K562 (cell line): ENCODE results near the gene CLDND2. TPM values are rescaled to one million over a fixed set of nuclear protein-coding genes. Genes with fewer than 3 reads are reported as not detected.

Experiments
- CSDE1 ChIP-seq, 2 experiments: fragments of 450-650 bp; IDR thresholded peaks; 2 replicates each; pipeline ENCODE4 v1.6.1; 2016; ENCODE audit warnings: mild to moderate bottlenecking in 1 of 2
- CTBP1 ChIP-seq: fragments of 450-650 bp; IDR thresholded peaks from 2 replicates; pipeline ENCODE4 v1.6.1; 2016; ENCODE audit warnings: borderline replicate concordance
- JUND ChIP-seq, 2 experiments: IDR thresholded peaks; 2 replicates in 1 of 2; 3 replicates in 1 of 2; pipeline ENCODE4 v1.6.1; 2011; ENCODE audit warnings: borderline replicate concordance in 2 of 2, low read depth in 2 of 2, low read length in 2 of 2, improper control_type of control experiment in 1 of 2, missing biosample characterization in 1 of 2, missing genetic modification characterization in 1 of 2, missing genetic modification reagents in 1 of 2
- POLR2A ChIP-seq: fragments of 450-650 bp; conservative IDR thresholded peaks from 2 replicates; pipeline ENCODE4 v1.6.1; 2016
- POLR2AphosphoS5 ChIP-seq: IDR thresholded peaks from 2 replicates; pipeline ENCODE4 v1.6.1; 2011; ENCODE audit warnings: mild to moderate bottlenecking, low read depth, low read length, moderate library complexity; ENCODE audit not compliant: control insufficient read depth, insufficient read depth
- U2AF2 ChIP-seq: fragments of 200-400 bp; formaldehyde crosslinking; optimal IDR thresholded peaks from 2 replicates; pipeline ENCODE3; 2017; ENCODE audit warnings: low read depth, mild to moderate bottlenecking, low read length
- polyA plus RNA-seq, 8 experiments: library from polyadenylated mRNA; depleted of rRNA in 4 of 8; stranded (reverse) in 5 of 8; unstranded in 3 of 8; fragments of >200 nt; fragmentation: Nextera tagmentation in 2 of 8; fragmentation: Illumina TruSeq in 1 of 8; extraction: Ambion mirVana in 2 of 8; extraction: Trizol in 1 of 8; gene quantifications; 2 replicates each; pipeline versions ENCODE4 v1.2.1 to v1.2.3, GENCODE V29; 2011 to 2014; ENCODE audit warnings: inconsistent platforms in 1 of 8, missing spikeins in 1 of 8
- total RNA-seq, 7 experiments: library from RNA; depleted of rRNA in 6 of 7; stranded (reverse); fragments of >200 nt in 6 of 7; fragmentation: Illumina TruSeq in 2 of 7; extraction: Trizol in 2 of 7; gene quantifications; 2 replicates each; pipeline versions ENCODE4 v1.2.1 to v1.2.3, GENCODE V29; 2011 to 2021; ENCODE audit warnings: low replicate concordance in 1 of 7
- TF ChIP-seq, protein P1 (sequence below), 2 experiments: fragments of 450-650 bp; formaldehyde crosslinking in 1 of 2; IDR thresholded peaks; 2 replicates each; pipeline versions ENCODE4 v1.4.0 to v1.6.1; 2014 to 2020; ENCODE audit warnings: mild to moderate bottlenecking in 2 of 2, borderline replicate concordance in 1 of 2, low read depth in 1 of 2
- TF ChIP-seq, protein P2 (sequence below): fragments of 450-650 bp; IDR thresholded peaks from 2 replicates; pipeline ENCODE4 v1.7.0; 2016; ENCODE audit warnings: borderline replicate concordance
- TF ChIP-seq, protein P3 (sequence below): fragments of 450-650 bp; IDR thresholded peaks from 2 replicates; pipeline ENCODE4 v1.7.1; 2018; ENCODE audit warnings: mild to moderate bottlenecking, low read depth; ENCODE audit not compliant: partially characterized antibody
- TF ChIP-seq, protein P4 (sequence below): sonication (generic); IDR thresholded peaks from 2 replicates; pipeline ENCODE4 v1.6.1; 2016

CLDND2 gene
- total and polyA plus RNA-seq, 9 of the 15 experiments (the other 6 are each of a cell fraction or from before 2014, with no cell fraction given), result 0.45 to 4.0 (median 1.2) TPM; not detected in 3

DNA sequence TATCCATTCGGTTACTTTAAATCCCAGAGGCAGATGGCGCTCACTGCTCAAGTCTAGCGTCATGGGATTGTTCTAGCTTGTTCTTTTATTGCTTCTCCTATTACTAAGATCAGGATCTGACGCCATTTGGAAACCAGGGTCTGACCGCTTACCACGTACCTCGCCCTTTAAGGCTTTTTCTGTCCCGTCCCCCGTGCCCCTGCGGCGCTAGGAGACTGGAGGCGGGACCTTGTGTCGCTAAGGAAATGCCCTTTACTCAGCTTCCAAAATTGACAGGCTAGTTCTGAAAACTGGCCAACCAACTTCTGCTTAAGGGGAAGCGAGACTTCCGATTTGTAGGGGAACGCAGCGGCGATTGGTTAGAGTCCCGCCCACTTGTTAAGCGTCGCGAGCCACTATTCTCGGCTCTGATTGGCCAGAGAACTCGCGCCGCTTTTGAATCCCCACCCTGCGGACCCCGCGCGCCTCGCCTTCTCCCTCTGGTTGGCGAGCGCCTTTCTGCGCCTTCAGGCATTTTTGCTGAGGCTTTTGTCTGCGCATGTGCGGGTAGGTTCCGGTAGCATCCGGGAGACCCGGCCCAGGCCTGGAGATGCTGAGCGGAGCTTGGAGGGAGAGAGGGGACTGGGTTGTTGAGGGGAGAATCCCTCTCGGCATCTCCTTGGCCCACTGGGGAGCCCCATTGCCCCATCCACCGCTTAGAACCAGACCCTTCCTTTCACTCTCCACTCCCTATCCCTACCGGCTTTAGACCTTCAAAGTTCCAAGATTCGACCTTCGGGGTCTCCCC, 25.4 kb upstream of the CLDND2 start (continued):
- TF ChIP-seq, protein P1, sequence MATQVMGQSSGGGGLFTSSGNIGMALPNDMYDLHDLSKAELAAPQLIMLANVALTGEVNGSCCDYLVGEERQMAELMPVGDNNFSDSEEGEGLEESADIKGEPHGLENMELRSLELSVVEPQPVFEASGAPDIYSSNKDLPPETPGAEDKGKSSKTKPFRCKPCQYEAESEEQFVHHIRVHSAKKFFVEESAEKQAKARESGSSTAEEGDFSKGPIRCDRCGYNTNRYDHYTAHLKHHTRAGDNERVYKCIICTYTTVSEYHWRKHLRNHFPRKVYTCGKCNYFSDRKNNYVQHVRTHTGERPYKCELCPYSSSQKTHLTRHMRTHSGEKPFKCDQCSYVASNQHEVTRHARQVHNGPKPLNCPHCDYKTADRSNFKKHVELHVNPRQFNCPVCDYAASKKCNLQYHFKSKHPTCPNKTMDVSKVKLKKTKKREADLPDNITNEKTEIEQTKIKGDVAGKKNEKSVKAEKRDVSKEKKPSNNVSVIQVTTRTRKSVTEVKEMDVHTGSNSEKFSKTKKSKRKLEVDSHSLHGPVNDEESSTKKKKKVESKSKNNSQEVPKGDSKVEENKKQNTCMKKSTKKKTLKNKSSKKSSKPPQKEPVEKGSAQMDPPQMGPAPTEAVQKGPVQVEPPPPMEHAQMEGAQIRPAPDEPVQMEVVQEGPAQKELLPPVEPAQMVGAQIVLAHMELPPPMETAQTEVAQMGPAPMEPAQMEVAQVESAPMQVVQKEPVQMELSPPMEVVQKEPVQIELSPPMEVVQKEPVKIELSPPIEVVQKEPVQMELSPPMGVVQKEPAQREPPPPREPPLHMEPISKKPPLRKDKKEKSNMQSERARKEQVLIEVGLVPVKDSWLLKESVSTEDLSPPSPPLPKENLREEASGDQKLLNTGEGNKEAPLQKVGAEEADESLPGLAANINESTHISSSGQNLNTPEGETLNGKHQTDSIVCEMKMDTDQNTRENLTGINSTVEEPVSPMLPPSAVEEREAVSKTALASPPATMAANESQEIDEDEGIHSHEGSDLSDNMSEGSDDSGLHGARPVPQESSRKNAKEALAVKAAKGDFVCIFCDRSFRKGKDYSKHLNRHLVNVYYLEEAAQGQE (IDR thresholded peaks at IDR 0.05; ENCODE audit: borderline replicate concordance), result 0 out of 2 replicates have a peak, but pooled peaks have one; percentile 13
- TF ChIP-seq, protein P1 (CRISPR knock-in tag; IDR thresholded peaks at IDR 0.05; ENCODE audit: low read depth), result 0 out of 2 replicates have a peak, but pooled peaks have one; percentile 35
- no peak for TF ChIP-seq U2AF2
- TF ChIP-seq JUND (IDR thresholded peaks at IDR 0.05; ENCODE audit: borderline replicate concordance, low read depth, low read length), result peak; percentile 32
- TF ChIP-seq JUND (tag; IDR thresholded peaks at IDR 0.05; ENCODE audit: borderline replicate concordance, low read depth, low read length), result peak; percentile 9; the same call in 1 of the 3 replicates
- TF ChIP-seq POLR2AphosphoS5, result peak; percentile 47; the same call in 1 of the 2 replicates
- peak; percentile 79 for TF ChIP-seq POLR2A
- peak in 1 of 2 experiments; percentile 75; a peak in 2 of 4 replicates for TF ChIP-seq CSDE1 (IDR thresholded peaks at IDR 0.05)
- TF ChIP-seq, protein P2, sequence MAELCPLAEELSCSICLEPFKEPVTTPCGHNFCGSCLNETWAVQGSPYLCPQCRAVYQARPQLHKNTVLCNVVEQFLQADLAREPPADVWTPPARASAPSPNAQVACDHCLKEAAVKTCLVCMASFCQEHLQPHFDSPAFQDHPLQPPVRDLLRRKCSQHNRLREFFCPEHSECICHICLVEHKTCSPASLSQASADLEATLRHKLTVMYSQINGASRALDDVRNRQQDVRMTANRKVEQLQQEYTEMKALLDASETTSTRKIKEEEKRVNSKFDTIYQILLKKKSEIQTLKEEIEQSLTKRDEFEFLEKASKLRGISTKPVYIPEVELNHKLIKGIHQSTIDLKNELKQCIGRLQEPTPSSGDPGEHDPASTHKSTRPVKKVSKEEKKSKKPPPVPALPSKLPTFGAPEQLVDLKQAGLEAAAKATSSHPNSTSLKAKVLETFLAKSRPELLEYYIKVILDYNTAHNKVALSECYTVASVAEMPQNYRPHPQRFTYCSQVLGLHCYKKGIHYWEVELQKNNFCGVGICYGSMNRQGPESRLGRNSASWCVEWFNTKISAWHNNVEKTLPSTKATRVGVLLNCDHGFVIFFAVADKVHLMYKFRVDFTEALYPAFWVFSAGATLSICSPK, result no peak
- peak; percentile 57 for TF ChIP-seq CTBP1
- TF ChIP-seq, protein P3, sequence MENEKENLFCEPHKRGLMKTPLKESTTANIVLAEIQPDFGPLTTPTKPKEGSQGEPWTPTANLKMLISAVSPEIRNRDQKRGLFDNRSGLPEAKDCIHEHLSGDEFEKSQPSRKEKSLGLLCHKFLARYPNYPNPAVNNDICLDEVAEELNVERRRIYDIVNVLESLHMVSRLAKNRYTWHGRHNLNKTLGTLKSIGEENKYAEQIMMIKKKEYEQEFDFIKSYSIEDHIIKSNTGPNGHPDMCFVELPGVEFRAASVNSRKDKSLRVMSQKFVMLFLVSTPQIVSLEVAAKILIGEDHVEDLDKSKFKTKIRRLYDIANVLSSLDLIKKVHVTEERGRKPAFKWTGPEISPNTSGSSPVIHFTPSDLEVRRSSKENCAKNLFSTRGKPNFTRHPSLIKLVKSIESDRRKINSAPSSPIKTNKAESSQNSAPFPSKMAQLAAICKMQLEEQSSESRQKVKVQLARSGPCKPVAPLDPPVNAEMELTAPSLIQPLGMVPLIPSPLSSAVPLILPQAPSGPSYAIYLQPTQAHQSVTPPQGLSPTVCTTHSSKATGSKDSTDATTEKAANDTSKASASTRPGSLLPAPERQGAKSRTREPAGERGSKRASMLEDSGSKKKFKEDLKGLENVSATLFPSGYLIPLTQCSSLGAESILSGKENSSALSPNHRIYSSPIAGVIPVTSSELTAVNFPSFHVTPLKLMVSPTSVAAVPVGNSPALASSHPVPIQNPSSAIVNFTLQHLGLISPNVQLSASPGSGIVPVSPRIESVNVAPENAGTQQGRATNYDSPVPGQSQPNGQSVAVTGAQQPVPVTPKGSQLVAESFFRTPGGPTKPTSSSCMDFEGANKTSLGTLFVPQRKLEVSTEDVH, result peak; percentile 76
- TF ChIP-seq, protein P4, sequence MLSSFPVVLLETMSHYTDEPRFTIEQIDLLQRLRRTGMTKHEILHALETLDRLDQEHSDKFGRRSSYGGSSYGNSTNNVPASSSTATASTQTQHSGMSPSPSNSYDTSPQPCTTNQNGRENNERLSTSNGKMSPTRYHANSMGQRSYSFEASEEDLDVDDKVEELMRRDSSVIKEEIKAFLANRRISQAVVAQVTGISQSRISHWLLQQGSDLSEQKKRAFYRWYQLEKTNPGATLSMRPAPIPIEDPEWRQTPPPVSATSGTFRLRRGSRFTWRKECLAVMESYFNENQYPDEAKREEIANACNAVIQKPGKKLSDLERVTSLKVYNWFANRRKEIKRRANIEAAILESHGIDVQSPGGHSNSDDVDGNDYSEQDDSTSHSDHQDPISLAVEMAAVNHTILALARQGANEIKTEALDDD, result no peak
